ENCODE measurements around the gene MEOX1. TPM values are rescaled to one million over a fixed set of nuclear protein-coding genes. Genes with fewer than 3 reads are reported as not detected.

Gene MEOX1
- total RNA-seq, 2 experiments from 2014 or later: 0.41 to 0.50 TPM

GRCh38 chr17:43698678-43699437 is 37.1 kb upstream of the MEOX1 start:
- DNase-seq (no peak), ATAC-seq (ENCODE audit: poor library complexity) (no peak)
- Mint-ChIP-seq H3K4me1 (ENCODE audit: low read depth) (peaks cover 5% of the 10 kb centered on the region), H3K9me3 (no peaks in the 10 kb centered on the region), H3K36me3 (ENCODE audit: low read depth) (no peaks in the 10 kb centered on the region), H3K27ac (no peak overlapping the region), H3K4me3 (no peak overlapping the region), H3K27me3 (peaks cover 38% of the 10 kb centered on the region)
- no peak overlapping the region for H3K27ac ChIP-seq (ENCODE audit: low read depth in 1 of 2, low read length in 2 of 2)
- peaks cover 0 to 9% of the 10 kb centered on the region in 2 experiments for H3K27me3 ChIP-seq (ENCODE audit: control insufficient read depth in 1 of 2, insufficient read depth in 2 of 2, low read length in 2 of 2)
- H3K36me3 ChIP-seq (ENCODE audit: insufficient read depth, low read length): no peaks in the 10 kb centered on the region
- H3K4me1 ChIP-seq (ENCODE audit: insufficient read depth, low read length): peaks cover 10% of the 10 kb centered on the region
- no peak overlapping the region for H3K4me3 ChIP-seq (ENCODE audit: low read length)
- POLR2A ChIA-PET: interaction anchor here (0.8 kb wide), 1 partner anchor 60 kb away, joined by 3 read pairs; the partner anchor contains the start of gene SOST
- H3K9me3 ChIP-seq (ENCODE audit: control insufficient read depth in 1 of 2, insufficient read depth in 1 of 2, low read length in 2 of 2): no peaks in the 10 kb centered on the region
- TF ChIP-seq, protein P1, sequence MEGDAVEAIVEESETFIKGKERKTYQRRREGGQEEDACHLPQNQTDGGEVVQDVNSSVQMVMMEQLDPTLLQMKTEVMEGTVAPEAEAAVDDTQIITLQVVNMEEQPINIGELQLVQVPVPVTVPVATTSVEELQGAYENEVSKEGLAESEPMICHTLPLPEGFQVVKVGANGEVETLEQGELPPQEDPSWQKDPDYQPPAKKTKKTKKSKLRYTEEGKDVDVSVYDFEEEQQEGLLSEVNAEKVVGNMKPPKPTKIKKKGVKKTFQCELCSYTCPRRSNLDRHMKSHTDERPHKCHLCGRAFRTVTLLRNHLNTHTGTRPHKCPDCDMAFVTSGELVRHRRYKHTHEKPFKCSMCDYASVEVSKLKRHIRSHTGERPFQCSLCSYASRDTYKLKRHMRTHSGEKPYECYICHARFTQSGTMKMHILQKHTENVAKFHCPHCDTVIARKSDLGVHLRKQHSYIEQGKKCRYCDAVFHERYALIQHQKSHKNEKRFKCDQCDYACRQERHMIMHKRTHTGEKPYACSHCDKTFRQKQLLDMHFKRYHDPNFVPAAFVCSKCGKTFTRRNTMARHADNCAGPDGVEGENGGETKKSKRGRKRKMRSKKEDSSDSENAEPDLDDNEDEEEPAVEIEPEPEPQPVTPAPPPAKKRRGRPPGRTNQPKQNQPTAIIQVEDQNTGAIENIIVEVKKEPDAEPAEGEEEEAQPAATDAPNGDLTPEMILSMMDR (IDR thresholded peaks at IDR 0.05): no peak
- intact Hi-C loops (cut with DNase I, micrococcal nuclease): loop anchor here in 1 of 2 experiments (5.0 kb wide), 1 partner anchor 148 kb away; the partner anchor contains the start of gene CD300LG
- CTCF ChIA-PET: interaction anchor here (0.7 to 3.3 kb wide), 3 partner anchors 62 to 68 kb away, joined by 3 to 15 read pairs (median 4); no protein-coding TSS in a partner anchor

GRCh38 chr17:43697937-43698336 is 36.2 kb upstream of the MEOX1 start:
- POLR2A ChIA-PET: interaction anchor here (0.6 kb wide), 1 partner anchor 195 kb away, joined by 3 read pairs; no protein-coding TSS in a partner anchor
- DNase-seq (no peak), ATAC-seq (ENCODE audit: poor library complexity) (no peak)
- Mint-ChIP-seq H3K9me3 (no peaks in the 10 kb centered on the region), H3K36me3 (ENCODE audit: low read depth) (no peaks in the 10 kb centered on the region), H3K4me1 (ENCODE audit: low read depth) (peaks cover 5% of the 10 kb centered on the region), H3K27ac (no peak overlapping the region), H3K27me3 (peaks cover 36% of the 10 kb centered on the region), H3K4me3 (no peak overlapping the region)
- H3K9me3 ChIP-seq (ENCODE audit: control insufficient read depth in 1 of 2, insufficient read depth in 1 of 2, low read length in 2 of 2): no peaks in the 10 kb centered on the region
- H3K4me3 ChIP-seq (ENCODE audit: low read length): no peak overlapping the region
- TF ChIP-seq, protein P1 (IDR thresholded peaks at IDR 0.05): no peak
- peaks cover 10% of the 10 kb centered on the region for H3K4me1 ChIP-seq (ENCODE audit: insufficient read depth, low read length)
- intact Hi-C loops (cut with DNase I, micrococcal nuclease): loop anchor here in 1 of 2 experiments (5.0 kb wide), 1 partner anchor 149 kb away; the partner anchor contains the start of gene CD300LG
- peaks cover 0 to 9% of the 10 kb centered on the region in 2 experiments for H3K27me3 ChIP-seq (ENCODE audit: control insufficient read depth in 1 of 2, insufficient read depth in 2 of 2, low read length in 2 of 2)
- H3K36me3 ChIP-seq (ENCODE audit: insufficient read depth, low read length): no peaks in the 10 kb centered on the region
- CTCF ChIA-PET: interaction anchor here (1.1 to 3.3 kb wide), 2 partner anchors 63 to 69 kb away, joined by 3 to 15 read pairs; no protein-coding TSS in a partner anchor
- H3K27ac ChIP-seq (ENCODE audit: low read depth in 1 of 2, low read length in 2 of 2): no peak overlapping the region

DNA sequence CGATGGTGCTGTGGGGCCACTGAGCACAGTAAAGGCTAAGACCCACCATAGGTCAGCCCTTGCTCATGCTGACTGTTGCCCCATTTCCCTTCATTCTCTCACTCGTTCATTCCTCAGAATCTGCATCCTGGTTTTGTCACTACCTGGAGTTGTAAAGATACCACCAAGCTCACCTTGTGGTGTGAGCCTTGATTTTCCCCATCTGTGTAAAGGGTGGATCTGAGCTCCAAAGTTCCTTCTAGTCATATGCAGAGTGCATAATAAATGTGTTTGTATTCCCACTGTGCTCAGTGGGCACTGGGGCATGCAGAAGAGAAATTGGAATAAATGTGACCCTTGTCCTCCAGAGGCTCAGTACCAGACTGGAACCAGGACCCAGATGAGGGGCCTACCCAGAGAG is 35.2 kb upstream of the MEOX1 start:
- Mint-ChIP-seq H3K27me3 (peaks cover 30% of the 10 kb centered on the region), H3K9me3 (no peaks in the 10 kb centered on the region), H3K27ac (no peak overlapping the region), H3K36me3 (ENCODE audit: low read depth) (no peaks in the 10 kb centered on the region), H3K4me3 (no peak overlapping the region), H3K4me1 (ENCODE audit: low read depth) (peaks cover 5% of the 10 kb centered on the region)
- intact Hi-C loops (cut with DNase I, micrococcal nuclease): loop anchor here in 1 of 2 experiments (5.0 kb wide), 1 partner anchor 150 kb away; the partner anchor contains the start of gene CD300LG
- no peak overlapping the region for H3K27ac ChIP-seq (ENCODE audit: low read depth in 1 of 2, low read length in 2 of 2)
- ChIA-PET CTCF (interaction anchor here (0.6 kb wide), 1 partner anchor 69 kb away, joined by 3 read pairs; no protein-coding TSS in a partner anchor), POLR2A (interaction anchor here (0.5 to 1.3 kb wide), 2 partner anchors 14 to 62 kb away, joined by 3 read pairs; partner anchors contain the start of gene SOST)
- peaks cover 0 to 9% of the 10 kb centered on the region in 2 experiments for H3K27me3 ChIP-seq (ENCODE audit: control insufficient read depth in 1 of 2, insufficient read depth in 2 of 2, low read length in 2 of 2)
- peaks cover 10% of the 10 kb centered on the region for H3K4me1 ChIP-seq (ENCODE audit: insufficient read depth, low read length)
- ATAC-seq (ENCODE audit: poor library complexity) (no peak), DNase-seq (no peak)
- H3K36me3 ChIP-seq (ENCODE audit: insufficient read depth, low read length): no peaks in the 10 kb centered on the region
- TF ChIP-seq, protein P1 (IDR thresholded peaks at IDR 0.05): no peak
- H3K9me3 ChIP-seq (ENCODE audit: control insufficient read depth in 1 of 2, insufficient read depth in 1 of 2, low read length in 2 of 2): no peaks in the 10 kb centered on the region
- H3K4me3 ChIP-seq (ENCODE audit: low read length): no peak overlapping the region
